H1 (cell line): ENCODE results near the gene TSC2. TPM values are rescaled to one million over a fixed set of nuclear protein-coding genes. Genes with fewer than 3 reads are reported as not detected.

Source experiments
- CTCF ChIA-PET: fragments of 300-600 bp; sonication (Branson Sonifier 250); formaldehyde crosslinking; loops from one replicate; lab custom pipeline; 2021; ENCODE audit not compliant: partially characterized antibody; lab: Charles Lee
- POLR2A ChIA-PET: fragments of 300-600 bp; sonication (Branson Sonifier 250); formaldehyde crosslinking; loops from one replicate; lab custom pipeline; 2021; ENCODE audit warnings: inconsistent platforms; ENCODE audit not compliant: partially characterized antibody; lab: Charles Lee
- DNase-seq, 2 experiments: peaks; one replicate each; pipeline versions ENCODE4 v3.0.0 to v3.0.0-alpha.2; 2010 to 2022; ENCODE audit warnings: low spot score in 2 of 2, low read depth in 1 of 2, mixed read lengths in 1 of 2
- FAIRE-seq: peaks from 2 replicates; lab custom pipeline; 2011; peaks lifted over from hg19 to GRCh38; lab: Jason Lieb, UNC
- H2AFZ ChIP-seq: 2 replicates; pipeline ENCODE4 v1.8.1; 2012; ENCODE audit warnings: low read length, inconsistent platforms
- H2AK5ac ChIP-seq: 2 replicates; pipeline ENCODE4 v1.6.1; 2013; ENCODE audit warnings: low read depth, low read length
- H2BK120ac ChIP-seq: replicated peaks from 2 replicates; pipeline ENCODE3; 2013; ENCODE audit warnings: low read depth, low read length, inconsistent platforms
- H2BK12ac ChIP-seq: 2 replicates; pipeline ENCODE4 v1.6.1; 2013; ENCODE audit warnings: low read depth, low read length
- H2BK15ac ChIP-seq: 2 replicates; pipeline ENCODE4 v1.6.1; 2013; ENCODE audit warnings: low read length
- H2BK20ac ChIP-seq: 2 replicates; pipeline ENCODE4 v1.6.1; 2013; ENCODE audit warnings: low read length
- H2BK5ac ChIP-seq: 2 replicates; pipeline ENCODE4 v1.6.1; 2013; ENCODE audit warnings: low read depth, low read length
- H3K14ac ChIP-seq: 2 replicates; pipeline ENCODE4 v1.6.1; 2013; ENCODE audit warnings: inconsistent platforms; ENCODE audit not compliant: insufficient read length
- H3K18ac ChIP-seq: 2 replicates; pipeline ENCODE4 v1.6.1; 2013; ENCODE audit warnings: low read length; ENCODE audit errors: extremely low read depth
- H3K23ac ChIP-seq: 2 replicates; pipeline ENCODE4 v1.6.1; 2013; ENCODE audit warnings: inconsistent platforms; ENCODE audit not compliant: insufficient read length
- H3K23me2 ChIP-seq: 2 replicates; pipeline ENCODE4 v1.6.1; 2013; ENCODE audit warnings: low read depth, low read length
- H3K27ac ChIP-seq: 2 replicates; pipeline ENCODE4 v1.6.1; 2011; ENCODE audit warnings: low read depth, low read length, inconsistent platforms
- H3K27me3 ChIP-seq, 4 experiments: replicated peaks in 1 of 4; 1 replicate in 1 of 4; 2 replicates in 3 of 4; pipeline versions ENCODE4 v1.6.1 to v1.8.1; 2011 to 2013; ENCODE audit warnings: low read length in 3 of 4, mild to moderate bottlenecking in 3 of 4, inconsistent platforms in 2 of 4, mixed read lengths in 2 of 4, moderate library complexity in 1 of 4; ENCODE audit not compliant: control insufficient read depth in 3 of 4, insufficient read depth in 3 of 4; ENCODE audit errors: extremely low read depth in 1 of 4
- H3K36me3 ChIP-seq, 4 experiments: 2 replicates each; pipeline versions ENCODE4 v1.6.1 to v1.8.1; 2011 to 2013; ENCODE audit warnings: mild to moderate bottlenecking in 4 of 4, low read length in 3 of 4, moderate library complexity in 2 of 4, control low read depth in 1 of 4, inconsistent platforms in 1 of 4; ENCODE audit not compliant: insufficient read depth in 4 of 4, control insufficient read depth in 2 of 4
- H3K4ac ChIP-seq: replicated peaks from 2 replicates; pipeline ENCODE3; 2013; ENCODE audit warnings: low read length, low read depth, mixed read lengths, inconsistent platforms; ENCODE audit not compliant: insufficient read length
- H3K4me1 ChIP-seq, 4 experiments: replicated peaks in 1 of 4; 1 replicate in 1 of 4; 2 replicates in 3 of 4; pipeline versions ENCODE4 v1.6.1 to v1.8.1; 2011 to 2013; ENCODE audit warnings: low read length in 3 of 4, inconsistent platforms in 2 of 4, mixed read lengths in 1 of 4; ENCODE audit not compliant: insufficient read depth in 4 of 4, control insufficient read depth in 3 of 4
- H3K4me2 ChIP-seq, 2 experiments: 2 replicates each; pipeline versions ENCODE4 v1.6.1 to v1.8.1; 2011 to 2013; ENCODE audit warnings: low read depth in 2 of 2, low read length in 2 of 2, control low read depth in 1 of 2, inconsistent platforms in 1 of 2, mild to moderate bottlenecking in 1 of 2; ENCODE audit not compliant: insufficient read depth in 1 of 2
- H3K4me3 ChIP-seq, 4 experiments: fragments of 200-600, 300-600 bp in 1 of 4; sonication (generic), shearing (Covaris generic), sonication (Bioruptor Twin) in 1 of 4; 2 replicates each; pipeline versions ENCODE4 v1.5.1 to v1.8.1; 2011 to 2016; ENCODE audit warnings: low read length in 4 of 4, low read depth in 3 of 4, control low read depth in 2 of 4, inconsistent platforms in 2 of 4, mild to moderate bottlenecking in 2 of 4, mixed read lengths in 1 of 4, moderate library complexity in 1 of 4; ENCODE audit not compliant: insufficient read depth in 2 of 4; ENCODE audit errors: extremely low read depth in 1 of 4
- H3K56ac ChIP-seq: replicated peaks from 2 replicates; pipeline ENCODE3; 2013; ENCODE audit warnings: low read depth, mild to moderate bottlenecking, mixed read lengths, low read length, inconsistent platforms; ENCODE audit not compliant: insufficient read length
- H3K79me1 ChIP-seq: 2 replicates; pipeline ENCODE4 v1.6.1; 2013; ENCODE audit warnings: low read depth, low read length, control low read depth
- H3K79me2 ChIP-seq, 2 experiments: 2 replicates each; pipeline versions ENCODE4 v1.6.1 to v1.8.1; 2012 to 2013; ENCODE audit warnings: low read length in 2 of 2, mild to moderate bottlenecking in 2 of 2, inconsistent platforms in 1 of 2; ENCODE audit not compliant: insufficient read depth in 2 of 2, control insufficient read depth in 1 of 2
- H3K9ac ChIP-seq, 4 experiments: replicated peaks in 1 of 4; 1 replicate in 1 of 4; 2 replicates in 3 of 4; pipeline versions ENCODE4 v1.6.1 to v1.8.1; 2011 to 2013; ENCODE audit warnings: low read depth in 3 of 4, low read length in 3 of 4, control low read depth in 2 of 4, mild to moderate bottlenecking in 2 of 4, moderate library complexity in 2 of 4, inconsistent platforms in 1 of 4; ENCODE audit errors: extremely low read depth in 1 of 4
- H3K9me3 ChIP-seq, 2 experiments: 2 replicates each; pipeline versions ENCODE4 v1.6.1 to v1.8.1; 2012 to 2013; ENCODE audit warnings: mild to moderate bottlenecking in 2 of 2, moderate library complexity in 2 of 2, control low read depth in 1 of 2, inconsistent platforms in 1 of 2, low read depth in 1 of 2, low read length in 1 of 2, mixed read lengths in 1 of 2; ENCODE audit not compliant: insufficient read depth in 2 of 2
- H4K20me1 ChIP-seq, 2 experiments: replicated peaks in 1 of 2; 2 replicates each; pipeline versions ENCODE3 to v1.8.1; 2011 to 2013; ENCODE audit warnings: inconsistent platforms in 2 of 2, low read length in 2 of 2, mild to moderate bottlenecking in 1 of 2; ENCODE audit not compliant: insufficient read depth in 2 of 2, control insufficient read depth in 1 of 2
- H4K5ac ChIP-seq: 2 replicates; pipeline ENCODE4 v1.6.1; 2013; ENCODE audit warnings: low read length, low read depth, mixed read lengths, inconsistent platforms; ENCODE audit not compliant: insufficient read length
- H4K8ac ChIP-seq: 2 replicates; pipeline ENCODE4 v1.8.0; 2013; ENCODE audit warnings: mild to moderate bottlenecking, moderate library complexity, low read length, inconsistent platforms; ENCODE audit not compliant: insufficient read depth; ENCODE audit errors: extremely low read depth
- H4K91ac ChIP-seq: replicated peaks from 2 replicates; pipeline ENCODE3; 2013; ENCODE audit warnings: low read length, mixed read lengths, inconsistent platforms; ENCODE audit not compliant: insufficient read length
- JUND ChIP-seq: IDR thresholded peaks from 2 replicates; pipeline ENCODE4 v1.6.1; 2011; ENCODE audit warnings: mild to moderate bottlenecking, improper control_type of control experiment, low read length
- RFX5 ChIP-seq: IDR thresholded peaks from 2 replicates; pipeline ENCODE4 v1.6.1; 2011; ENCODE audit warnings: low read depth, low read length, improper control_type of control experiment, borderline replicate concordance
- SIX5 ChIP-seq: IDR thresholded peaks from 2 replicates; pipeline ENCODE4 v1.6.1; 2011; ENCODE audit warnings: mild to moderate bottlenecking, low read depth, low read length
- TBP ChIP-seq: IDR thresholded peaks from 2 replicates; pipeline ENCODE4 v1.6.1; 2011; ENCODE audit warnings: low read depth, low read length, improper control_type of control experiment
- WGBS, 2 experiments: shearing (Covaris generic) in 1 of 2; methylation state at CpG; one replicate each; pipeline versions ENCODE4 v1.1.6 to v1.1.7; 2013 to 2015; ENCODE audit warnings: low lambda C conversion rate in 2 of 2, mixed read lengths in 2 of 2, inconsistent platforms in 1 of 2, low coverage in 1 of 2, missing lambda C conversion rate in 1 of 2; ENCODE audit not compliant: insufficient replicate concordance in 2 of 2, insufficient coverage in 1 of 2, insufficient read length in 1 of 2; ENCODE audit errors: extremely low coverage in 1 of 2, missing lambda C conversion rate in 1 of 2; 5-methylcytosine and 5-hydroxymethylcytosine counted together
- polyA plus RNA-seq, 7 experiments: library from polyadenylated mRNA; depleted of rRNA in 3 of 7; stranded (reverse) in 5 of 7; unstranded in 2 of 7; fragments of >200 nt in 5 of 7; fragments of 200-250 nt in 2 of 7; gene quantifications; 1 replicate in 5 of 7; 2 replicates in 1 of 7; 4 replicates in 1 of 7; pipeline versions ENCODE4 v1.2.1 to v1.2.3, GENCODE V29; 2011 to 2013; ENCODE audit warnings: missing spikeins in 2 of 7, mixed read lengths in 2 of 7
- total RNA-seq: library from RNA; stranded (reverse); fragmentation: NEBNext Ultra II Directional; extraction: Animal tissue kit (Norgen Biotek cat#: 25700); gene quantifications from 2 replicates; pipeline ENCODE4 v1.2.1, GENCODE V29; 2021
- TF ChIP-seq, protein P1 (sequence below): IDR thresholded peaks from 2 replicates; pipeline ENCODE4 v1.6.1; 2012; ENCODE audit warnings: inconsistent platforms

Gene TSC2
- total and polyA plus RNA-seq, 2 of the 8 experiments (the other 6 are each of a cell fraction or from before 2014, with no cell fraction given) = 65.9 to 96.6 TPM

DNA sequence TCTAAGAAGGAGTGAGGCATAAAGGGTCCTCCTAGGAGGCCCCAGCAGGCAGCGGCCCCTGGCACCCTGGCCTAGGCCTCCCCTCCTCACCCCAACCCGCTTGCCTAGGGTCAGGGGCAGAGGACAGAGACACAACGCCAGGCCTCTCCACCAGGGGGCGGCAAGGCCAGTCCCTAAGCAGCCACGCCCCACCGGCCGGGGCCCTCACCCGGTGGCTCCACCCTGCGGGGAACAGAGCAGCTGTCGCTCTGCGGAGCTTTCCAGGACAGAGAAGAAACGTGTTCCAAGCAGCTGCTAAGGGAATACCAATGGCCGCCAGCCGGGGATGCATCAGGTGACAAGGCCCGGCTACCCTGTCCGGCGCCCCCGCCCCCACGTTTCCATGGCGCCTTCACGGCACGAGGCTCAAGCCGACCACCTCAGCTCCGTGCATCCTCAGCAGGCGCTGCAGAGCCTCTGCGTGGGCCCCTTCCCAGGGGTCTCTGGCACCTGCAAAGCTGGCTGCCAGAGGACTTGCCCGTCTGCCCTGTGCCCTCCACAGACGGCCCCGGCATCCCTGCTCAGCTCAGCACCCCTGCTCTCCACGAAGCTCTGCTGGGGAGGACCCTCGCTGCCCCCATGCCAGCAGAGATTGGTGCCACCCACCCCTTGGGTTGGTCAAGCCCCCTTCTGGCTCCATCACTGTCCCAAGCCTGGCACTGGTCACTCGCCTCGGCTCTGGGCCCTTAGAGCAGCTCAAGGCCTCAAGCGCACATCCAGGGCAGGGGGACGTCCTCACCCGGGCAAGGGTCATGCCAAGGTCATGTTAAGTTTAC, 43.8 kb upstream of the TSC2 start:
- Histone ChIP-seq H2AFZ (no peak overlapping the region), H3K4me3 (peak overlapping the region in 2 of 4 experiments; percentile 14 to 33; a peak in 3 of 8 replicates), H3K79me1 (peaks cover 9% of the 10 kb centered on the region; the same call in 1 of the 2 replicates), H4K20me1 (peaks cover 29 to 69% of the 10 kb centered on the region in 2 experiments), H3K9ac (peak overlapping the region in 2 of 4 experiments; percentile 2 to 13; a peak in 1 of 7 replicates), H2BK12ac (no peak overlapping the region), H3K4me2 (peak overlapping the region in 1 of 2 experiments; percentile 63; a peak in 2 of 4 replicates), H3K79me2 (peaks cover 21 to 48% of the 10 kb centered on the region in 2 experiments; a peak in 3 of 4 replicates), H4K5ac (no peak overlapping the region), H3K4ac (peak overlapping the region; percentile 80), H3K9me3 (no peaks in the 10 kb centered on the region), H3K27ac (peak overlapping the region; percentile 53; the same call in 1 of the 2 replicates), H2BK20ac (no peak overlapping the region), H3K4me1 (peaks cover 0 to 33% (median 18%) of the 10 kb centered on the region in 4 experiments; a peak in 5 of 7 replicates), H3K56ac (no peak overlapping the region), H3K23ac (no peak overlapping the region), H2AK5ac (0 out of 2 replicates have a peak overlapping the region, but pooled peaks have one; percentile 29), H2BK120ac (no peak overlapping the region), H3K14ac (no peak overlapping the region), H3K23me2 (peaks cover 5% of the 10 kb centered on the region; the same call in 1 of the 2 replicates), H3K27me3 (no peaks in the 10 kb centered on the region), H3K36me3 (peaks cover 21 to 38% (median 32%) of the 10 kb centered on the region in 4 experiments), H4K8ac (peak overlapping the region; percentile 23), H2BK15ac (no peak overlapping the region; the same call in 1 of the 2 replicates), H4K91ac (peak overlapping the region; percentile 66), H2BK5ac (peak overlapping the region; percentile 53; the same call in 1 of the 2 replicates), H3K18ac (no peak overlapping the region)
- CTCF ChIA-PET = interaction anchor here (0.6 to 4.3 kb wide), 40 partner anchors 9 to 942 kb away, joined by 3 to 55 read pairs (median 4); partner anchors contain the start of genes GFER, NOXO1, NPW and NTHL1
- FAIRE-seq = peak; percentile 88
- peak; percentile 90 to 99 for DNase-seq
- WGBS, 2 experiments = 31% methylated on average over 35 of the region's 36 CpGs; no CpG with 5 or more reads in 1 of the 2 experiments
- POLR2A ChIA-PET = interaction anchor here (0.6 to 4.7 kb wide), 20 partner anchors 8 to 151 kb away, joined by 3 to 37 read pairs (median 4); partner anchors contain the start of genes GFER, NPW, RNF151 and RPS2
- no peak for TF ChIP-seq RFX5
- no peak for TF ChIP-seq SIX5
- 0 out of 2 replicates have a peak, but pooled peaks have one; percentile 36 for TF ChIP-seq TBP
- peak; percentile 28; the same call in 1 of the 2 replicates for TF ChIP-seq JUND
- TF ChIP-seq, protein P1, sequence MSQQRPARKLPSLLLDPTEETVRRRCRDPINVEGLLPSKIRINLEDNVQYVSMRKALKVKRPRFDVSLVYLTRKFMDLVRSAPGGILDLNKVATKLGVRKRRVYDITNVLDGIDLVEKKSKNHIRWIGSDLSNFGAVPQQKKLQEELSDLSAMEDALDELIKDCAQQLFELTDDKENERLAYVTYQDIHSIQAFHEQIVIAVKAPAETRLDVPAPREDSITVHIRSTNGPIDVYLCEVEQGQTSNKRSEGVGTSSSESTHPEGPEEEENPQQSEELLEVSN = peak; percentile 81
